NCI-H2171 treated with DMSO at 0.1 percent for 48 hours (cell line): ENCODE data around the gene KCTD13.
"Not testable (repeated sequence)": the region's sequence is repeated elsewhere in the genome, so short reads cannot be mapped to it uniquely, and the experiment has no call there.

Experiments used
- DNase-seq: peaks from one replicate; lab custom pipeline; 2025; lab: John Stamatoyannopoulos, UW

Gene KCTD13, protein sequence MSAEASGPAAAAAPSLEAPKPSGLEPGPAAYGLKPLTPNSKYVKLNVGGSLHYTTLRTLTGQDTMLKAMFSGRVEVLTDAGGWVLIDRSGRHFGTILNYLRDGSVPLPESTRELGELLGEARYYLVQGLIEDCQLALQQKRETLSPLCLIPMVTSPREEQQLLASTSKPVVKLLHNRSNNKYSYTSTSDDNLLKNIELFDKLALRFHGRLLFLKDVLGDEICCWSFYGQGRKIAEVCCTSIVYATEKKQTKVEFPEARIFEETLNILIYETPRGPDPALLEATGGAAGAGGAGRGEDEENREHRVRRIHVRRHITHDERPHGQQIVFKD

DNA sequence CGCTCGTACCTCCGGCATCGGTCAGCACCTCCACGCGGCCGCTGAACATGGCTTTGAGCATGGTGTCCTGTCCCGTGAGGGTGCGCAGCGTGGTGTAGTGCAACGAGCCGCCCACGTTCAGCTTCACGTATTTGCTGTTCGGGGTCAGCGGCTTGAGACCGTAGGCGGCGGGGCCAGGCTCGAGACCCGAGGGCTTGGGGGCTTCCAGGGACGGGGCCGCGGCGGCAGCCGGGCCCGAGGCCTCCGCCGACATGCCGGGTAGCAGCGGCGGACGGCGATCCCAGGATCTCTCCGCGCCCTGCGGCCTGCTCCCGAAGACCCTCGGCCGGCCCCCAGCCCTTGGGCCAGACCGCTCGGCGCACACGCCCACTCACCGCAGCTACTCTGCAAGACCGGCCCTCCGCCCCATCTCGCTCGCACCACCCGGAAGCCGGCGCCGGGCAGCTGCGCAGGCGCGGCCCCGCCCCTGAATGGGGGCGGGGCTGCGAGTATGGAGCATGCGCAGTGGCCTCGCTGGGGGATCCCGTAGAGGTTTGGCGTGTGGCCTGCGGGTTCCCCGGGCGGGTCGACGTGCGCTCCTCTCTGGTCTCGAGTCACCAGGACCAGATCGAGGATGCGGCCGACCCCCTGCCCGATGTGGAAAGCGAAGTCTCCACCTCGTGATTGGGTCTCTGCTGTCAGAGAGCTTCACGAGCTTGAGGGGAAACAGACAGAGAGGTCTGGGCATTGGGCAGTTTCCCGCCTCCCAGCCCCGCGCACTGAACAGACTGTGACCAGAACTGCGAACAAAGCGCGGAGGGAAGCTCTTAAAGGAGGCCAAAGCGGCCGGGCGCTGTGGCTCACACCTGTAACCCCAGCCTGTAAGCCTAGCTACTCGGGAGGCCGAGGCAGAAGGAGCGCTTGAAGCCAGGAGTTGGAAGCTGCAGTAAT is at the start of gene KCTD13:
TSS of gene KCTD13 (minus strand) at position 446 of the 930 bp plus-strand sequence. CDS start at position 253, 193 bp downstream.
- DNase-seq: peak; percentile 80

DNA sequence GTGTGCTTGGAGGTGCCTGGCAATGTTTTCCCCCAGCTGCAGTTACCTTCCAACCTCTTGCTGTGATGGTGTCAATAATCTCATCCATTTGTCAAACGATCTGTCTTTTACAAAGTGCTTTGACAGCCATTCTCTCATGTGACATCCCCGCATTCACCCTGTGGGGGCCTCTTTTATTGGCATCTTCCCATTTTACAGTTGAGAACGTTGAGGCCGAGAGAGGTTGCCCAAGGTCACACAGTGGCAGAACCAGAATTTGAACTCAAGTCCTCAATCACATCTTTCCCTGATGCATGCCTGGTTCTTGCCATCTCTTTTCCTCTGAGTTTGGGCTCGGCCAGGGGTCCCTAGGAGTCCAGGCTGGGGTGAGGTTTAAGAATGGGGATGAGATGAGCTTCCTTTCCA is 49.1 kb upstream of the KCTD13 start:
- DNase-seq: no peak

DNA sequence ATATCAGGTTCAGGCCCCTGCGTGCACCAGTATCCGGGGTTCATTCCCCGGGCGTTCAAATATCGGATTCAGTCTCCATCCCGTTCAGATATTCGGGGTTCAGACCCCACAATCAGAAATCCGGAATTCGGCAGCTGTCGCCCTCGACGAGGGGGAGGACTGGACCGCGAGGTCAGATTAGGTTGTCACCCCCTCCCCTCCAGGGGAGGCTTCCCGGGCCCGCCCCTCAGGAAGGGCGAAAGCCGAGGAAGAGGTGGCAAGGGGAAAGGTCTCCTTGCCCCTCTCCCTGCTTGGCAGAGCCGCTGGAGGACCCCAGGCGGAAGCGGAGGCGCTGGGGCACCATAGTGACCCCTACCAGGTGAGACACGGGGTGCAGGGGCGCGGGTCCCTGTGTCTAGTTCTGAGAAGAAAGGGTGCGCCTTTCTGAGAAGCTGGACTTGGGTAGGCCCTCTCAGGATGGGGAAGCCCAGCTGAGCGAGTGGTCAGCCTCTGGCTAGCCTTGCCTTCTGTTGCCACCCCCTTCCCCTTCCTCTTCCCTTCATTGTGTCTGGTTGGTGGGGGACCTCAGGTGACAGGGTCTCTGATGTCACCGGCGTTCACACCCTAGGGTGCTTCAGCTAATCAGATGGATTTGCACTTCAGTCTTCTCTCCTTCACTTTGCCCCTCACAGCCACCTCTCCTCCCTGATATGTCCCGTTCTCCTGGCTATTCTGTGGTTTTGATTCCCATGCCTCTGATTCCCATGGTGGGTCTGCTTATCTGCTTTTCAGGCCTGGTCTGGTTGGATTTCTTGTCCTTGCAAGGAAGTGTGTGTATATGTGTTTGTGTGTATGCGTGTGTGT is 48.5 kb upstream of the KCTD13 start:
- no peak for DNase-seq

DNA sequence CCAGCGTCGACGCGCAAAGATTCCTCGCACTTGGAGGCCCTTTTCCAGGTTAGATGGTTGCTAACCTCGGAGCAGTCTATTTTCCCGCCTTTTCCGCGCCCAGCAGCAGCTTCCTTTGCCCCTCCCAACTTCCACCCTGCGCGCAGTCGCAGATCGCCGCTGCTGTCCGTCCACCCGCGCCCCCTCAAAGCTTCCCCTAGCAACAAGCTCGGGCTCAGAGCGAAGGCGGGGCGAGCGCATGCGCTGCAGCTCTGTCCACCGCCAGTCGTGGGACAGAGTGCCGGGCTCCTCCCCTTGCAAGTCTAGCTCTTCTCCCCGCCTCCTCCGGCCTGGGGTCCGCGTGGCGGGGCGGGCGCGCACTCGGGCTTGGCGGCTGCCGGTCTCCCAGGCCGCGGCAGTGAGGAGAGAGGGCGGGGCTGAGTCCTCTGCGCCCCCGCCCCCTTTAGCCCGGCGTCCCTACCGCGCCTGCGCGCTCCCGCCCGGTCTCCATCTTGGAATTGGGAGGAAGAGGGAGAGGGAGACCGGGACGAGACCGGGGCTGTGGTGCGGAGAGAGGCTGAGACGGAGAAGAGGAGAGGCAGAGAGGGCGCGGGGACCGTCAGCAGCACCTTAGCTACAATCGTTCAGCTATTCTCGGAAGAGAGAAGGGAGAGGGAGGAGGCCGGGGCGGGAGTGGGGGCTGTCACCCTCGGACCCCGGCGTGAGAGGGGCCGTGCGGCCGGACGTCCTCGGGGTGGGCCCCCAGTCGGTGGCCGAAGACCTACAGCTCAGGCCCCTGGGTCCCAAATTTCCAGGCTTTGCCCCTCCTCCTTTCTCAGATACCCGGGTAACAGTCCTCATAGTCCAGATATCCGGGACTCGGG is 47.6 kb upstream of the KCTD13 start, which contains the start of gene TAOK2:
TSS of gene TAOK2 (plus strand) at position 485 of the 863 bp plus-strand sequence. CDS start 3,905 bp downstream, outside the sequence.
- DNase-seq: peak; percentile 98

DNA sequence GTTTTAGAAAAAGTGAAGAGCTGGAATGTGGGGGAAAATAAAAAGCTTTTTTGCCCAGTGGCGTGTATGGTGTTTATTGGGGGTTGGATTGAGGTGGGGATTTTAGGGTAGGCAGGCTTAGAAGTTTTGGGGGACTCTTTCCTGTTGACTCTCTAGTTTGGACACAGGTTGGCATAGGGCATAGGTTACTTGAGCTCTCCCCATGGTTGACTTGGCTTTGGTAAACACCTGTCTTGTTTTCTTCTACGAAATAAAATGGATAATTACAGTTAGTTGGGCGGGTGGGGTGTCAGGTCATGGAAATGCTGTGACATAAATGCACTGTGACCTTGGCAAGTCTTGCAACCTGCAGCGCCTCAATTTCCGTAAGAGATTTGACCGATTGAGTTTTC is 47.0 kb upstream of the KCTD13 start:
- no peak for DNase-seq

DNA sequence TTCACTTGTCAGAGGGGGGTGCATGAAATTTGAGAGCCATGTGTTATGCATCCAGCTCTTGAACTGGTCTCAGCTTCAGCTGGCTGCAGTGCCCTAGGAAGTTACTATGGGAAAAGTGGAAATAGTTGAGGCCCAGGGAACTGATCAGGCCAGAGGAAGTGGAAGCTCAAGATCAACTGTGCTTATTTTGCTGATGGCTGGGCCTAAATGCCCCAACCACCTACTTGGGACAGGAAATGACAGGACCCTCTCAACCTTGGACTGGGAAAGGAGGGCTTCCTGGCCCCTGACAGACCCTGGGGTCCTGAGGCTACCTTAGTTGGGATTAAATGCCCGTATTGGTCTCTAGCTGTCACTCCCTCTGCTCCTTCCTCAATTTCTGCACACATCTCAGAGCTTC is 46.5 kb upstream of the KCTD13 start:
- no peak for DNase-seq

DNA sequence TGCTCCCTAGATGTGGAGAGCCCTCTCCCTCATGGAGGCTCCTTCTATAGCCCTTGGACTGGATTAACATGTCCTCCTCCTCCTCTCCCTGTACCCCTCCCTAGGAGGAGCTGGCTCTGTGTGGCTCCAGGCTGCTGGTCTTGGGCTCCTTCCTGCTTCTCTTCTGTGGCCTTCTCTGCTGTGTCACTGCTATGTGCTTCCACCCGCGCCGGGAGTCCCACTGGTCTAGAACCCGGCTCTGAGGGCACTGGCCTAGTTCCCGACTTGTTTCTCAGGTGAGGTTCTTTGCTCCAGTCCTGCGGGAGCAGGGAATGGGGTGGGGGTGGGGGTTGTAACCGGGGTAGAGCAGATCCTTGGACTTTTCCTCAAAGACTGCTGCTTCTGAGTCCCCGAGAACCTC is 45.3 kb upstream of the KCTD13 start:
- no peak for DNase-seq

DNA sequence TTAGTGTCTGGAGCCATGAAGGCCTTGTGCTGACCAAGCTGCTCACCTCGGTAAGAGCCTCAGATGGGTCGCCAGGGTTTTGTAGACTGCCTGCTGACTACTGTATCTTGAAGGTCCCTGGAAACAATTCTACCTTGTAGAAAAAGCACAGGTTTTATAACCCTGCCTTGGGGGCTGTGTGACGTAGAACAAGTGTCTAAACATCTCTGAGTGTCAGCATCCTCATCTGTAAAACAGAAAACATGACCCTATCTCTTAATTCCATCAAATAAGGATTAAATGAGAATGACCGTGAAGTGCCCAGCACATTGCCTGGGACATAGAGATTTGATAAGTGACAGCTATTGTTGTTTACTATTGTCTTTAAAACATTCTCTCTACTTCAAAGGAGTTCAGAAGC is 42.2 kb upstream of the KCTD13 start:
- no peak for DNase-seq

DNA sequence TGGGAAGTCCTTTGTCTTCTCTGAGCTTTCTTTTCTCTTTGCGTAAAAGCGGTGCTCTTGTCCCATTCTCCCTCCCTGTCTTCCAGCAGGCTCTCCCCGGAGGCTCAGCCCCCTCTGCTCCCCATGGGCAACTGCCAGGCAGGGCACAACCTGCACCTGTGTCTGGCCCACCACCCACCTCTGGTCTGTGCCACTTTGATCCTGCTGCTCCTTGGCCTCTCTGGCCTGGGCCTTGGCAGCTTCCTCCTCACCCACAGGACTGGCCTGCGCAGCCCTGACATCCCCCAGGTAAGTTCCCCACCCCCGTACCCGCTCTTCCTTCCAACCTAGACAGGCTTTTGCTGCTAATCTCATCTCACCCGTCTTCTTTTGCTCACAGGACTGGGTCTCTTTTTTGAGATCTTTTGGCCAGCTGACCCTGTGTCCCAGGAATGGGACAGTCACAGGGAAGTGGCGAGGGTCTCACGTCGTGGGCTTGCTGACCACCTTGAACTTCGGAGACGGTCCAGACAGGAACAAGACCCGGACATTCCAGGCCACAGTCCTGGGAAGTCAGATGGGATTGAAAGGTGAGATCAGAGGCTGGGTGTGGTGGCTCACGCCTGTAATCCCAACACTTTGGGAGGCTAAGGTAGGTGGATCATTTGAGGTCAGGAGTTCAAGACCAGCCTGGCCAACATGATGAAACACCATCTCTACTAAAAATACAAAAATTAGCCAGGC is 37.2 kb upstream of the KCTD13 start:
- DNase-seq: no peak

DNA sequence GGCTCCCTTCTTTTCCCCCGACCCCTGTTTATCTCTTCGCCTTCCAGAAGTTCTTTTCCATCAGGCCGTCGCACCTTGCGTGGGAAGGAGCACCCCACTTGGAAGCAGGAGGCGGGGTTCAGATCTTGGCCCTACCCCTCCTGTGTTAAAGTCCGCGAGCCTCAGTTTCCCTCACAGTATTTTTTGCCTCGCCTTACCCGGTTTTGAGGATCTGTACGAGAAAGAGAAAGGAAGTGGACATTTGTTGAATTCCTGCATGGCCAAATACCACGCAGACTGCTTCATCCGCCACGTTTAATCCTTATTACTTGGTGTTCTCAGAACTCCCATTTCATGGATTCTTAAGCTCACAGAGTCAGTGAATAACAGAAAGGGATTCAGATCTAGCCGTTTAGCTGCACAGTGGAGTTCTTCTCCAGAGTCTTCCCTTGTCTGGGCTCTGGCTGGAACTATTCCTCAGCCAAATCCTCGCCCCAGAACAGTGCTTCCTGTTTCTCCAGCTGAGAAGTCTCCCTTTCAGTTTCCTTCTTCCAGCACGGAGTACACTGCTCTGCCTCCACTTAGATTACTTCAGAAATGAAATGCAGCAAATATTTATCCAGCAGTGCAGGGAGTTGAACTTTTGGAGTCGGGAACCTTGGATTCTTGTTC is 36.4 kb upstream of the KCTD13 start:
- no peak for DNase-seq

DNA sequence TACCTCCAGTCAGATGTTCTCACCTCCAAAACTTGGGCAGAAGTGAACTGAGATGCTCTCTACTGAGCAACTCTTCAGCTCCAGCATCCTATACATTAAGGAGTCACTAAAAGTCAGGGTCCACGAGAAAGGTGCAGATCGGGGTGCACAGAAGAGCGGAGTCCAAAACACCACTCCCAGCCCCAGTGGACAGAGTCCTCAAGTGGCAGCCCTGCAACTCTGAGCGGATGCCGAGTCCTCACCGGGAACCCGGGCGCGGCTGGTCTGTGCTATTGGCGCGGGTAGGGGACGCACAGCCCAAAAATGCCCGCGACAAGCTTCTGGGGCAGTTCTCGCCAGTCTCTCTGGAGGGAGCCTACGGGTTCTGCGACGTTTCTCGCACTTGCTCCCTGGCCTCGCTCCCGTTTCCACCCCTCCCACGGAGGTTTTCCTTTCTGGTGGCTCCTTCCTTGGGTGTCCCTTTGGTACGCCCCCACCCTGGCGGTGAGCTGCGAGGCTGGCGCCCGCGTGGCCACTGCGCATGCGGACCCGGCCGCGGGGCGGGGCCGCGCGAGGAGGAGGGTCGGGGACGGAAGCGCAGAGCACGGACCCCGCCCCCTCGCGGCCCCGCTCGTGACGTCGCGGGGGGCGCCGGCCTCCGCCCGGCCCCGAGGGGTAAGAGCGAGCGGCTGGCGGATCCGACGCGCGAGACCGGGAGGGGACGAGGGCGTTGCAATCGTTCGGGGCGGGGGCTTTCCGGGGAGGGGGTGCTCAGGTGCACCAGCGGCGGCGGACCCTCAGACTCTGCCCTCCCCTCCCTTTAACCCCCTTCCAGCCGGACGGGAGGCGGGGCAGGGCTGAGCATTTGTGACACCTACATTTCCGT is 35.7 kb upstream of the KCTD13 start, which contains the start of gene TMEM219:
TSS of gene TMEM219 (plus strand) at position 601 of the 865 bp plus-strand sequence. CDS start 1,065 bp downstream, outside the sequence.
- peak; percentile 83 for DNase-seq

DNA sequence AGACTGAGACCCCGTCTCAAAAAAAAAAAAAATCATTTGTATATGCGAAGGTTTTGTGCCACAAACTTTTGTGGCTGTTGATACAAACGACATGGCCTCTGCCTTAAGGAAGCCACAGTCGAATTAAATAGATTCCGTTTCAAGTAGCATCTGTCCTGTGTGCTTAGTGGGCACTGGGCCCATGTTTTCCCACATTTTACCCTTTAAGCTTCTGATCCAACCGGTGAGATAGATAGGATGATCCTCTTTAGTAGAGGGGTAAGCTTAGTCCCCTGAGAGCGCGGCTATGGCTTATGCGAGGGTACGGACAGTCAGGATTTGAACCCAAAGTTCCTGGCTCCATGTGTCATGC is 35.1 kb upstream of the KCTD13 start:
- peak; percentile 47 for DNase-seq

DNA sequence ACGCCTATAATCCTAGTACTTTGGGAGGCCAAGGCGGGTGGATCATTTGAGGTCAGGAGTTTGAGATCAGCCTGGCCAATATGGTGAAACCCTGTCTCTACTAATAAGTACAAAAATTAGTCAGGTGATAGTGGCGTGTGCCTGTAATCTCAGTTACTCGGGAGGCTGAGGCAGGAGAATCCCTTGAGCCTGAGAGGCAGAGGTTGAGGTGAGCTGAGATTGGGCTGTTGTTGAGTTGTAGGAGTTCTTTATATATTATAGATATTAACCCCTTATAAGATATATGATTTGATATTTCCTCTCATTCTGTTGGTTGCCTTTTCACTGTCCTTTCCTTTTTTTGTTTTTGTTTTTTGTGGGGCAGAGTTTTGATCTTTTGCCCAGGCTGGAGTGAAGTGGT is 33.8 kb upstream of the KCTD13 start:
- DNase-seq: not testable (repeated sequence)

DNA sequence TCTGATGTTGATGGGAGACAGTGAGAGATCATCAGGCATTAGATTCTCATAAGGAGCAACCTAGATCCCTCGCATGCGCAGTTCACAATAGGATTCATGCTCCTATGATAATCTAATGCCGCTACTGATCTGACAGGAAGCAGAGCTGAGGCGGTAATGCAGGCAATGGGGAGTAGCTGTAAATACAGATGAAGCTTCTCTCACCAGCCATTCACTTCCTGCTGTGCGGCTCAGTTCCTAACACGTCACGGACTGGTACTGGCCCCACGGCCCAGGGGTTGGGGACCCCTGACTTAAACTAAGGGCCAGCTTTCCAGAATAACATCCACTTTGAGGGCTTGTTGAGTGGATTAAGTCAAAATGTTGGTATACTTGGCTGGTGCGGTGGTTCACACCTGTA is 33.3 kb upstream of the KCTD13 start:
- no peak for DNase-seq

DNA sequence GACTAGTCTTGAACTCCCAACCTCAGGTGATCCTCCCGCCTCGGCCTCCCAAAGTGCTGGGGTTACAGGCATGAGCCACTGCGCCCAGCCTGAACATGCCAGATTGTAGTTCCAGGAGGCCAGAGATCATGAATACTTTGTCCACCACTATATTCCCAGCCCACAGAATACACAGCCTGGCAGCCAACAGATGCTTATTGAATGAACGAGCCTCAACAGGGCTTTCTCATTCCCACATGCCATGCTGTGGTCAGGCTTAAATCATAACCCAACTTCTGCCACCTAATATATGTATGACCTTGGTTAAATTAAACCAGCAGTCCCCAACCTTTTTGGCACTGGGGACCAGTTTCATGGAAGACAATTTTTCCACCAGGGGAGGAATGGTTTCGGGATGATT is 32.7 kb upstream of the KCTD13 start:
- no peak for DNase-seq

DNA sequence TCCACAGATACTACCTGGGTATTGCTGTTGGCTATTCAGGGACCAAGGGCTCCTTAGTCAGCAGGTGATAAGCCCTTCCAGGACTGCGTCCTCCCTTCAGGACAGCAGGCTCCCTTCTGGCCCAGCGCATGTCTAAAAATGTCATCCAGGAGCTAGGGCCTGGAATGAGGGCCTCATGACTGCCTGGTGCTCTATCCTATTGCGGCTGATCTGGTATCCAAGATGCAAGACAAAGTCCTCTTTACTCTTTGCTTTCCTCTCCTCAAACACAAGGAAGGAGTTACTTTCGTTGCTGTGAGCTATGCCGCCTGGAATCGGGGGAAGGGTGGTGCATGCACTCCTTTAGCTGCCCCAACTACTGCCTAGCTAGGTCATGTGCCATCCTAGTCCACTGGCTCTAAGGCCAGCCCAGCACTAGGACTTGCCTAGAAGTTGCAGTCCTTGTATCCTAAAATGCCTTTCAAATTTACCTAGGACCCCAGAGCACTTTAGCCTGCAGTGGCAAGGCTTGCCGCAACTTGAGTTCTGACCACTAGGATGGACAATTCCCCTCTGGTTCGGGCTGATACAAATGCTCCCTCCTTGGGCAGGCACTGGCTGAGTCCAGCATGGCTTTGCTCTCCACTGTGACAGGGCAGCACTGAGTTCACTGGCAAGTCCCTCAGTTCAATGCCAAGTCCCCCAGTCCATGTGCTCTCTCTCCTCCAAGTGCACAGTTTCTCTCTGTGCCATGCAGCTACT is 25.8 kb upstream of the KCTD13 start:
- DNase-seq: no peak

DNA sequence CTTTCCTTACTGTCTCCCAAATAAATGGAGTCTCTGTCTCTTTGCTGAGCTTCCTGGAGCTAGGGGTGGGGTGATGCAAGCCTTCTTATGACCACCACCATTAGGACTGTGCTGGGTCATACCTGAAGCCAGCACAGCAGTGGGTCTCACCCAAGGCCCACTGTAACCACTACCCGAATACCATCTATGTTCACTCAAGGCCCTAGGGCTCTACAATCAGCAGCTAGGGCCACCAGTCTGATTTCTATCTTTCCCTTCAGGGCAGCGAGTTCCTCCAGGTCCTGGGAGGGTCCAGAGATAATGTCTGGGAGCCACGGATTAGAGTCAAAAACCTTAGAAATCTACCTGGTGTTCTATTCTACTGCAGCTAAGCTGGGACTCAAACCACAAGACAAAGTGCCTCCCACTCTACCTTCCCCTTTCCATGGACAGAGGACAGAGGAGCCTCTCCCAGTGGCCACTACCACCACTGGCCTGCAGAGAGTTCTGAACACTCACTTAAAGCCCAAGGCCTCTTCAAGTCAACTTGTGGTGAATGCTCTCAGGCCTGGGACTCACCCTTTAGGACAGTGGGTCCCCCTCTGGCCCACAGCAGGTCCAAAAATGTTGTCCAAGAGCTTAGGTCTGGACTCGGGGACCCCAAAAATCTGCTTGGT is 24.9 kb upstream of the KCTD13 start:
- no peak for DNase-seq

DNA sequence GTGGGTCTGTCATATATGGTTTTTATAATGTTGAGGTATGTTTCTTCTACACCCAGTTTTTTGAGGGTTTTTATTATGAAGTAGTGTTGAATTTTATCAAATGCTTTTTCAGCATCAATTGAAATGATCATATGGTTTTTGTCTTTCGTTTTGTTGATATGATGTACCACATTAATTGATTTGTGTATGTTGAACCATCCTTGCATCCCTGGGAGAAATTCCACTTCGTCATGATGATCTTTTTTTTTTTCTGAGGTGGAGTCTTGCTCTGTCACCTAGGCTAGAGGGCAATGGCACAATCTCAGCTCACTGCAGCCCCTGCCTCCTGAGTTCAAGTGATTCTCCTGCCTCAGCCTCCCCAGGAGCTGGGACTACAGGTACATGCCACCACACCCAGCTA is 21.9 kb upstream of the KCTD13 start:
- no peak for DNase-seq
